ENCODE data around the gene WHAMM.
"Not testable (repeated sequence)": the region's sequence is repeated elsewhere in the genome, so short reads cannot be mapped to it uniquely, and the experiment has no call there.

Gene WHAMM

GRCh38 chr15:82840166-82840565 is 30.7 kb downstream of the WHAMM start:
- DNase-seq = no peak

- DNase-seq = no peak
Measured at GRCh38 chr15:82843566-82843965, 34.1 kb downstream of the WHAMM start.

DNA sequence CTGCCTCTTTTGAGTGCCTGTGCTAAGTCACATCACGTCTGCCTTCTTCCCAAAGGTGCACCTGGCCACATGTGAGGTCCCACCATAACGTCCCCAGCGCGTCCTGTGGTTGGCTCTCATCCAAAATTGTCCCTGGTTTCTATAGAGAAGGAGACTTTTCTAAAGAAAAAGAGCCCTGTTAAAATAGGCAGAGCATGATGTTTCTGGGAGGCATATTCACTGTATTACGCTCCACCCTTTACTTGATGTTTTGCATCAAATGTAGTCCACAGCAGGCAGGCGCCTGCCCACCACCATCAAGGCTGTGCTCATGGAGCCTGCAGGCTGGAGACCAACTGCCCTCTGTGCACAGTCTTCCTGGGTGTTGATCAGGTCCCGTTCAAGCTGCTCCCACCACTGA is 36.3 kb downstream of the WHAMM start:
- DNase-seq = no peak

- no peak for DNase-seq
Measured at GRCh38 chr15:82846621-82847020, 37.2 kb downstream of the WHAMM start.

DNA sequence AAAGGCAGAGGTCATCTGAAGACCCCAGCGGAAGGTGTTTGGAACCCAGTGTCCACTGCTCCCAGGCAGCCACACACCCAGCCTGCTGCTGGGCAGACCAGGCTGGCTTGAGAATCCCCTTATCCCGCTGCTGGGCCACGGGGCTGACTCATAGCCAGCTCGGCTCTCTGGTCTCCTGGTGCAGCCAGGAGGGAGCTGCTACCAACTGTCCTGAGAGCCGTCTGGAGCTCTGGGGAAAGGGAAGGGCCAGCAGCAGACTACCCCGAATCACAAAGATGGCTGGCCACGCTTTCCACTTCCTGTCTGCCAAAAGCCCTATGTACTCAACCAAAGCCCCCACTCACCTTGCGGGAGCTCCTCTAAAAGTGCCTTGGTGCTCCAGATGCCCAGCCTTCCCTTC is 38.3 kb downstream of the WHAMM start:
- no peak for DNase-seq

GRCh38 chr15:82848241-82848993 is 39.0 kb downstream of the WHAMM start:
- no peak for DNase-seq

- DNase-seq = no peak
Measured at GRCh38 chr15:82849556-82850512, 40.4 kb downstream of the WHAMM start.

- DNase-seq = no peak
Measured at GRCh38 chr15:82850731-82851130, 41.3 kb downstream of the WHAMM start.

GRCh38 chr15:82851306-82851850 is 42.0 kb downstream of the WHAMM start:
- no peak for DNase-seq

DNA sequence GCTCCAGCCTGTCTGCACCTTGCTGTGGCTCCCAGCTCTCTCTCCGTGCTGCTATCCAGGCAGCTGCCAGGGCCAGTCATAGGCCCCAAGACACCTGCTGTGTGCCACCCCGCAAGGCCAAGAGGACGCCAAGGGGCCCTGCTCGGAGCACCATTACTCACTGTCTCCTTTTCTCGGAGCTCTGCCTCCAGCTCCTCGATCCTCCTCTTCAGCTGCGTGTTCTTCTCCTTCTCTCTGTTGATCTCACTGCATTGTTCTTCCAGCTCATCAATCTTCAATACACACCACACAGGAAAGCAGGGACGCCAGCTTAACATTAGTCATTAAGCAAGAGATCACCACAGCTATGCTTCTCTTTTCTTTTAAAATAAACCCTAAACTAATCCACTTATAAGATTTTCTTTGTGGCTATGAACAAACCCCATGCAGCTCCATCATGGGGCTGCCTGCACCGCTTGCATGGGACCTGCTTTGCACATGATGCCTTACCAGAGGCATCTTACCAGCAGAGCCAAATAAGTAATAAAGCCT is 42.6 kb downstream of the WHAMM start:
- DNase-seq = no peak

DNA sequence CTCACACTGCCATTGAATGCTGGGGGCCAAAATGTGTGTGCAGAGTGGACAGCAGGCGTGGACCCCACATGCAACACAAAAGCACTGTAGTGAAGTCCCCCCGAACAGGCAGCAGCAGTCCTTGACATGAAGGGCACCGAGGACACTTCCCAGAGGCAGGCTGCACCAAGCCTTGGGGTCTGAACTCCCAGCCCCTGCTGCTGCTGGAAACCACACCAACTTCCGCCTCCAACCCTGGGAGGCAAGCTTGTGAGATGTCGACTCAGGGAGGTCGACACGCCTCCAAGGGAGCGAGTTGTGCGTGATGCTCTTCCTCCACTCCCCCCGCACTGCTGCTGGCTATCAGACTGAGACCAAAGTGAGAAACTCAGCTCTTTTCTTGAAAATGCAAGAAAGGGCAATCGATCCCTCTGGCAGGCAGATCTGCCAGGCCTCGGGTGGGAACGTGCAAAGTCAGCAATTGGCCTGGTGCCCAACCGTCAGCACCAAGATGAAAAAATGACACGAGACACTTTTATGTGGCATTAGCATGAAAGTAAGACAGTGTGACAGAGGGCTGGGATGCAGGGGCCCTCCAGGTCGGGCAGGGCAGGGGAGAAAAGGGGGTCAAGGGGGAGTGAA is 43.6 kb downstream of the WHAMM start:
- DNase-seq = no peak

DNA sequence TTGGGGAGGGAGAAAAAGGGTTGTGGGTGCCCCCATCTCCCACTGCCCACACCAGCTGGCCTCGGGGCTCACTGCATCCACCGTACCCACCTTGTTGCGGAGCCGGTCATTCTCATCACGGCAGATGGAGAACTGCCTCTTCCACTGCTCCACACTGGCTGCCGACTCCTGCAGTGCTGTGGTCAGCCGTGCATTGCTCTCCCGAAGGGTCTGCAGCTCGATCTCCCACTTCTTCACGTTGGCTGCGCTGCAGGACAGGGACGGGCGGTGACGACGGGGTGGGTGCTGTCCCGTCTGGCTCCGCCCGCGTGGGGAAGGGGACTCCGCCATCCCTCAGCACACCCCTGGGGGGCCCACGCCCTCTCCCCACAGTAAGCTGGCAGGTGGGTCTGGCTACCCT is 45.1 kb downstream of the WHAMM start:
- no peak for DNase-seq

DNA sequence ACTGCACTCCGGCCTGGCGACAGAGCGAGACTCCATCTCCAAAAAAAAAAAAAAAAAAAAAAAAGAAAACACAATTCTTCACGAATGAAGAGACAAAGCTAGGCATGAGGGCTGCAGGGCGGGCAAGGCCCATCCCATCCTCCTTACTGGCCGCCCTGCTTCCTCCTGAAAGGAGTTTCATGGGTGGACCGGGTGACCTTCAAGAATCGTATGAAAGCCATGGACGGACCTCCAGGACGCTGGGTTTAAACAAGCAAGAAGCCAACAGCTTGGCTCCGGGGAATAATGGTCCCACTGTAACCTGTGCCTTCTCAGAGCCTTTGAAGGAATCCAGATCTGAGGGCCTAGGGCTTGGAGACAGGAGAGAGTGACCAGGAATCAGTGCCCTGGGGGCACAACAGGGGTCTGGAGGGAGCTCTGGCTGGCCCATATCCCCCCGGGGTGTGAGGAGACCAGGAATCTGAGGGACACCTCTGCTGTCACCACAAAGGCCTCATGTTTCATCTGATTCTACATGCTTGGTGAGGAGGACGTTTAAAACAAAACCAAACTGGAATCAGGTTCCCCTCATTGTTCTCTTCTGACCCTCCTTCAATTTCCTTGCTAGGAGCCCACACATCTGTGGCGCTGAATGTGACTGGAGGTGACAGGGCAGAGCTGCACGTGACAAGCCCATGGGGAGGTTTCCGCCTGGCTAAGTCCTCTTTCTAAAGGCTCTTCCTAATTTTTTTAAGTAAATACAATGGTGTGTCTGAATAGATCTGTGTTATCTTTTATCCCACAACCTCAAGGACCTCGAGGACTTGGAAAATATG is 46.1 kb downstream of the WHAMM start:
- no peak for DNase-seq

- no peak for DNase-seq
Measured at GRCh38 chr15:82856397-82857170, 47.2 kb downstream of the WHAMM start.

DNA sequence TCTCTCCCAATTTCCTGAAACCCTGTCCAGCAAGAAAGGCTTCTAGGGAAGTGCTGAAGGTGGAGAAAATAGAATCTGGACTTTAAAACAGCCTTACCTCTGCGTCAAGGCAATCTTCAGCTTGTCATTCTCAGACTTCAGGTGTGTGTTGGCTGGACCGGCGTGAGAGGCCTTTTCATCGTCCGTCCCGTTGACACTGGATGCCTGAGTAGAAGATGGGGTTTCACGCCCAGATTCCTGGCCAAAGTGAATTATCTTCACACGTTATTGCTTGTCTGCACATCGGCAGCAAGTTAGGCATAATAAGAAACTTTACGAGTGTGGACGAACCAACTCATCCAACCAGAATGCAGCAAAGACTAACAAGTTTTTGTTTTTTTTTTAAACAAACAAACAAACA is 49.5 kb downstream of the WHAMM start:
- DNase-seq = no peak

GRCh38 chr15:82862886-82863285 is 53.5 kb downstream of the WHAMM start:
- no peak for DNase-seq

DNA sequence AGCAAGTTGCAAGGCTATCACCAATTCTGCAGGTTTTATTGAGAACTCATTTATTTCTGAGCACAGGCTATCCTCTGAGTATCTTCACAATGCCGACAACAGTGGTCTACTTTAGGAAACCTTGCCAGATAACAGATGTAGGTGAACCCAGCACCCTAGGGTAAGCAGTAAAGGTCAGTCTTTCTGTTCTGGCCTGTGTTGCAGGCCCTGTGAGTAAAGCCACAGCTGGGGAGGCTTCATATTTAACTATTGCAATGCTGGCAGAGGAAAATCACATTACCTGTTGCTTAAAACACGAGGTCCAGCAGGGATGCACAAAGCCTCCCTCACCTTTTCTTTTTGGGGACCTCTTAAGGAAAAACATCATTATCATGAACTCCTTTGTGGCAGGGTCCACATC is 55.5 kb downstream of the WHAMM start:
- no peak for DNase-seq

DNA sequence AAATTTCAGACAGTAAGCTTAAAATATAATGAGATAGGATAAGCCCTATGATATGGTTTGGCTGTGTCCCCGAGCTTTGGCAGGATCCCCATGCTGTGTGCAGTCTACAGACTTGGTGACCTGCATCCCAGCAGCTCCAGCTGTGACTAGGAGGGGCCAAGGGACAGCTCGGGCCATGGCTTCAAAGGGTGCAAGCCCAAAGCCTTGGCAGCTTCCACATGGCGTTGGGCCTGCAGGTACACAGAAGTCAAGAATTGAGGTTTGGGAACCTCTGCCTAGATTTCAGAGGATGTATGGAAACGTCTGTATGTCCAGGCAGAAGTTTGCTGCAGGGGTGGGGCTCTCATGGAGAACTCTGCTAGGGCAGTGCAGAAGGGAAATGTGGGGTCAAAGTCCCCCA is 56.2 kb downstream of the WHAMM start:
- DNase-seq = not testable (repeated sequence)

GRCh38 chr15:82865981-82866380 is 56.6 kb downstream of the WHAMM start:
- DNase-seq = not testable (repeated sequence)

DNA sequence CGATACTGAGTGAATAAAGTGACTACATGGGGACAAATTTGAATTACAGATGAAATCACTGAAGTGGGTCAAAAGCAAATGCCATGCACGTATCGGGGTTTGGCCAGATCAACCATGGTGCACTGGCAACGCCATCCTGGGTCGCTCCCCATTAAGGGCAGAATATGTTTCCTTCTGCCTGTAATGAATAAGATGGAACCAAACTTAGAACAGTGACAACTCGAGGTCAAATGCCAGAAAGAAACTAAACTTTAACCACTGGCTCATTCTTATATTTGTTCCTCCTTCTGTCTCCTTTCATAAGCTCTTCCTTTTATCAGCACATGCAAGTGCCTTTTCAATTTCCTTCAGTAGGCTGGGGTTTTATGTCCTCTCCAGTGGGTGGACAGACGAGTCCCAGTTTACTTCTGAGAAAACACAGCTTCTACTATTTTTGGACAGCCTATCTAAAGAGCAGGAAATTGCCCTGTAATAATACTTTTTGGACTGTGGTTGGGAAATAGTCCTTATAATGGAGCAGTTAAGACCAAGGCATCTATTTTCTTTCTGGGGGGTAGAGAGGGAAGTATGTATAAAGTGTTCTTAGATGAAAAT is 61.4 kb downstream of the WHAMM start:
- DNase-seq = no peak

GRCh38 chr15:82871358-82871757 is 61.9 kb downstream of the WHAMM start:
- DNase-seq = no peak

Measured in NCI-H345 (cell line).